NB4 (cell line): Measurements from ENCODE around the gene MLN.

ENCODE experiments used
- DNase-seq: peaks from one replicate; pipeline ENCODE4 v3.0.0; 2010; ENCODE audit warnings: low read depth
- H3K4me3 ChIP-seq: one replicate; pipeline ENCODE4 v1.5.1; 2011; ENCODE audit warnings: mild to moderate bottlenecking, low read depth, low read length, moderate library complexity
- CTCF ChIP-seq: IDR thresholded peaks from one replicate; pipeline ENCODE4 v1.5.1; 2012; ENCODE audit warnings: low read depth, low read length
- MAX ChIP-seq: IDR thresholded peaks from 2 replicates; pipeline ENCODE4 v1.6.1; 2011; ENCODE audit warnings: low read depth, low read length
- MYC ChIP-seq: IDR thresholded peaks from 2 replicates; pipeline ENCODE4 v1.6.1; 2011; ENCODE audit warnings: low read depth, low read length
- POLR2A ChIP-seq: IDR thresholded peaks from 2 replicates; pipeline ENCODE4 v1.6.1; 2011; ENCODE audit warnings: mild to moderate bottlenecking; ENCODE audit not compliant: insufficient read length; ENCODE audit errors: extremely low read depth

Gene MLN

DNA sequence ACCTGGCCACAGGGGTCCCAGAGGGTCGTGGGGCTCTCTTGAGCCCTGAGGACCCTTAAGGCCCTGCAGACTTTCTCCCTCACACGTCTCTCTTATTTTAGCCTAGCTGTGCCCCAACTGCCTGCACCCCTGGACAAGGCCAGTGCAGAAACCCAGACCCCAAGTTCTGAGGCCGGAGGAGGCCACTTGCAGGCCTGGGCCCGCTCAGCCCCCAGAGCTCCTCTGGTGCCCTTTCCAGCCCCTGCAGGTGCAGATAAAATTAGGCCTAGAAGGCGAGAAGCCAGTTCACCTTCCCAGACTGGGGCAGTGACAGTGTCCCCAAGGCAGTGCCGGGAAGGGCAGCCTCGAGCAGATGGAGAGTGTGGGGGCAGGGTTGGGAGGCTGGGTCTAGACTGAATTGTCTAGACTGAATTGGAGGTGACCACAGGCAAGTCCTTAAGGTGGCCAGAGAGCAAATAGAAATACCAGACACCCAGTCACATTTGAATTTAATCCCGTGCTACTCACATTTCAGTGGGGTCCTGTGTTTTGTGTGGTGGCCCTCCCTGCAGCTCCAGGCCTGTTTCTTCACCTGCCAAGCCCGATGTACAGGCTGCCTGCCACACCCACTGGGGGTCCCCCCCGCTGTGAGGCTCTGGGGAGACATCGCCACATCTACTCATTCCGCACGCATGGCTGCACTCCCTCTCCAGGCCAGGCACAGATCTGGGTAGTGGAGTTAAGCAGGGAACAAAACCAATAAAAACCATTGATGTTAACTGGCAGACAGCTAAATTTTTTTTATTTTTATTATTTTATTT lies 48.5 kb downstream of the MLN start:
- TF ChIP-seq MYC = no peak
- no peak for TF ChIP-seq POLR2A
- no peak for TF ChIP-seq MAX
- TF ChIP-seq CTCF = no peak
- no peak overlapping the region for H3K4me3 ChIP-seq
- DNase-seq = no peak

GRCh38 chr6:33754222-33754621 lies 49.6 kb downstream of the MLN start:
- DNase-seq = no peak
- H3K4me3 ChIP-seq = no peak overlapping the region
- no peak for TF ChIP-seq POLR2A

GRCh38 chr6:33752646-33753015 lies 51.2 kb downstream of the MLN start:
- DNase-seq = no peak
- TF ChIP-seq CTCF (no peak), MYC (no peak), POLR2A (no peak), MAX (no peak)
- no peak overlapping the region for H3K4me3 ChIP-seq

GRCh38 chr6:33751771-33752645 lies 51.8 kb downstream of the MLN start:
- H3K4me3 ChIP-seq = no peak overlapping the region
- peak; percentile 38 for DNase-seq
- TF ChIP-seq MYC = no peak
- TF ChIP-seq CTCF = no peak
- no peak for TF ChIP-seq MAX
- no peak for TF ChIP-seq POLR2A

DNA sequence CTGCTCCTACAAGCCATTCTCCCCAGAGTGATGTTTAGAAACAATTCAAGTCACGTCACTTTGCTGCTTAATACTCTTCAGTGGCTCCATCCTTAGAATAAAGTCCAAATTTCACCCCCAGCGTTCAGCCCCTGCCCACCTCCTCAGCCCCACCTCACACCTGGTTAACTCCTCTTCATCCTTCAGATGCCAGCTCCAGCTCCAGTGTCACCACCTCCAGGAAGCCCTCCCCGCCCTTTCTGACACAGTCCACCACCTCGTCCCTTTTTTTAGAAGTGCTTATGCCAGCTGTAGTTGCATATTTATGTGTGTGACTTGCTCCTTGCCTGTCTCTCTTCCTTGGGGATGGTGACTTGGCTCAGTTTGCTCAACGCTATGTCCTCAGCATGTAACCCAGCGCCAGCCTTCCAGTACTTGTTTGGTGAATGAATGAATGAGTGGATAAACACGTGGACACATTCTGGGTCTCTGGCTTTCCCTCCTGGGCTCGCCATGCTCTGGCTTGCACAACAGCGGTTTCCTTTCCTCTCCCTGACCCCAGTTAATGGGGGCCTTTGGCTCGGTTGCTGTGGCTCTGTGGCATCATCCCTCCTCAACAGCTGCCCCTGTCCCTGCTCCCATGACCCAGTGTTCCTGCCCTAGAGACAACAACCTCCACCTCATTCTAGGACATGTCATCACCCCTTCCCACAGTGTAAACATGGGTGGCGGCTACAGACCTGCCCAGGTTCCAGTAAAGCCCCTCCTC lies 53.4 kb downstream of the MLN start:
- no peak overlapping the region for H3K4me3 ChIP-seq
- DNase-seq = peak; percentile 70
- TF ChIP-seq POLR2A (no peak), MAX (peak; percentile 69)

GRCh38 chr6:33749401-33749800 lies 54.4 kb downstream of the MLN start:
- no peak for DNase-seq
- TF ChIP-seq CTCF = no peak
- no peak overlapping the region for H3K4me3 ChIP-seq
